GOT3 (cell line): ENCODE data around the gene ASGR2.
"Not testable (repeated sequence)": the region's sequence is repeated elsewhere in the genome, so short reads cannot be mapped to it uniquely, and the experiment has no call there.

Source experiments
- DNase-seq: peaks from one replicate; lab custom pipeline; 2025; ENCODE audit warnings: mixed read lengths; lab: John Stamatoyannopoulos, UW

ASGR2 gene

DNA sequence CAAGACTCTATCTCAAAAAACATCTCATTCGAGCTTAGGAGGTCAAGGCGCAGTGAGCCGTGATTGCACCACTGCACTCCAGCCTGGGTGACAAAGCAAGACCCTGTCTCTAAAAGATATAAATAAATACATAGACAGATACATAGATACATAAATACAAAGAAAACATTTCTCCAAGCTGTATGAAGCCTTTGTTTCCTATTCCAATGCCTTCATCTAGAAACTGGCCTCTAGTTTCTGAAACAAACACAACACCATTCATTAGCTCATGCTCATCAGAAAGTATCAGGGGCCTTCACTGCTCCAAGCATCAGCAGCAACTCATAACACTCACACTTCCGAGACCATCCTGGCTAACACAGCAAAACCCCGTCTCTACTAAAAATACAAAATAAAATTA lies 10.3 kb upstream of the ASGR2 start:
- DNase-seq = no peak

DNA sequence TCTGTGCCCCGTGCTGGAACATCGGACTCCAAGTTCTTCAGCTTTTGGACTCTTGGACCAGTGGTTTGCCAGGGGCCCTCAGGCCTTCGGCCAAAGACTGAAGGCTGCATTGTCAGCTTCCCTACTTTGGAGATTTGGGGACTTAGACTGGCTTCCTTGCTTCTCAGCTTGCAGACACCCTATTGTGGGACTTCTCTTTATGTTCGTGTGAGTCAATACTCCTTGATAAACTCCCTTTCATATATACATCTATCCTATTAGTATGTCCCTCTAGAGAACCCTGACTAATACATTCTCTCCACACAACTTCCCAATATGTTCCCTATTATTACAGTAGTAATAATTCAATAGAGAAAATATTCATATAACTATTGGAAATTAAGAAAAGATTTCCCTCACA lies 9.2 kb upstream of the ASGR2 start:
- DNase-seq = no peak

GRCh38 chr17:7122381-7122780 lies 7.8 kb upstream of the ASGR2 start:
- no peak for DNase-seq

- not testable (repeated sequence) for DNase-seq
Measured at GRCh38 chr17:7120635-7121034, 6.0 kb upstream of the ASGR2 start.

DNA sequence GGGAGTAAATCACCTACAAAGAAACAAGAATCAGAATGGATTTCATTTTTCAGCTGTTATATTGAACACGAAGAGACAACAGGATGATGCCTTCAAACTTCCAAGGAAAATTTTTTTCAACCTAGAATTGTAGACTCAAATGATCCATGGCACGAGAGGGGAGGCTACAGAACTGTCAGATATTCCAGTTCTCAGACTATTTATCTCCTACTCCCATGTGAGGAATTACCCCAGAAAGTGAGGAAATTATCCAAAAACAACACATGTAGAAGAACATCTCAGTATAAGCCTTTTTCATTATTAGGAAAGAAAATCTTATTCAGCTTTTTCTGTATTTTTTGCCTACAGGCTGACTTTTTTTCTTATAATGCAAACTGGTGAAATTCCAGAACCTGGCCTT lies 5.5 kb upstream of the ASGR2 start:
- DNase-seq = no peak

DNA sequence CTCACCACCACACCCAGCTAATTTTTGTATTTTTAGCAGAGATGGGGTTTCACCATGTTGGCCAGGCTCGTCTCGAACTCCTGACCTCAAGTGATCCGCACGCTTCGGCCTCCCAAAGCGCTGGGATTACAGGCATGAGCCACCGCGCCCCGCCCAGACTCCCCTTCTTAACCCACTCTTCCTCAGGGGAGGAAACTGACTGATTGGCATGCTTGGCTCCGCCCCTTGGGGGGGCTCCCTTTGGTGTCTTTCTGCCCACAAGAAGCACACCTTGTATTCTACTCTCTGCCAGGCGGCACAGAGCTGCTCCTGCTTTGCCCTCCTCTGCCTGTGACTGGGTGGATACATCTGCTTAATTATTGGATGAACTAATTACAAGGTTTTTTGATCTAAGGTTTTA lies 4.7 kb upstream of the ASGR2 start:
- no peak for DNase-seq

DNA sequence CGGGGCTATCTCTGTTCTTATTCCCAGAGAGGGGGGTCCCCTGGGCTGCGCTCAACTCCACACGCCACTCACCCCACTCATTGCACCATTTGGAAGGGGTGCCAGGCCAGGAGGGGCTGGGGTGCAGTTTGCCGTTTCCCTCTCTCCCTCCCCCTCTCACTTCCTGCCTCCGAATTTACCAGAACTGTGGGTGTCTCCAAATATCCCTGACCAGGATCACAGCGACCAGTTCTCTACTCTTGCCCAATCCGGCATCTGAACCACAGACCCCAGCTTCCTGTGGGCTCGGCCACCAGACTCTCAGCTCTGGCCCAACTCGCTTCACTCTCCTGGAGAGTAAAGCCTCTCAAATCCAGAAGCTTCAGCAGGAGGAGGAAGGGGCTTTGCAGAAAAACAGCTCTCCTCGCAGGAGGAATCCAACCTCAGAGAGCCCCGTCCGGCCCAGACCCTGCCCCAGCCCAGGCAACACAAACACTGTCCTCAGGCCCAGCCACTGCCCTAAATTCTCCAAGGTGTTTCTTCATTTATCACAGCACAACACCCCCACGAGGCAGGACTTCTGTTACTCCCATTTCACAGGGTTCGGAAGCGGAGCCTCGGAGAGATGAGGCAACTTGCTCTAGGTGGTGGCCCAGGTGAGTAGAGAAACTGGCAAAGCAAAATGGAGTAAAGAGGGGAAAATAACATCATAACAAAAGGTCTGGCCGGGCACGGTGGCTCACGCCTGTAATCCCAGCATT lies 423 bp upstream of the ASGR2 start:
- no peak for DNase-seq

DNA sequence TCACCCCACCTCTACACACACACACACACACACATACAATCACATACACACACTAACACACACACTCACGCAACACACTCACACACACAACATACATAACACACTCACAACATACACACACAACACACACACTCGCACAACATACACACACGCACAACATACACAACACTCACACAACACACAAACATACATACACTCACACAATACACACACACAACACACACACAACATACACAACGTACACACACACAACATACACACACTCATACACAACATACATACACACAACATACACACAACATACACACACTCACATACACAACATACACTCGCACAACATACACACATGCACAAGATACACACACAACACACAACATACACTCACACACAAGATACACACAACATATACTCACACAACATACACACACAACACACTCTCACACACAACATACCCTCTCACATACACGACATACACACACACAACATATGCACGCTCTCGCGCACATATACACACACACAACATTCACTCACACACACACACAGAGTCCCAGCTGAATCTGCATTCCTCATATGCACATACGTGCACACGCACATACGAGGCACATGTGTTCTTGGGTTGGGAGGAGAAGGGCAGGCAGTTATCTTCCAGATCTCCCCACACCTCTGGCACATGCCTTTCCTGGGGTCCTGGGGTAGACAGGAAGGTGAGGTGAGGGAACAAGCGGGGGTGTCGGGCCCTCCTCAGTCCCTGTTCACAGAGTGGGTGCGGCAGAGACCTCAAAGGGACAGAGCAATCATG lies 1.1 kb downstream of the ASGR2 start:
- no peak for DNase-seq

GRCh38 chr17:7112510-7113108 lies 2.0 kb downstream of the ASGR2 start:
- no peak for DNase-seq

DNA sequence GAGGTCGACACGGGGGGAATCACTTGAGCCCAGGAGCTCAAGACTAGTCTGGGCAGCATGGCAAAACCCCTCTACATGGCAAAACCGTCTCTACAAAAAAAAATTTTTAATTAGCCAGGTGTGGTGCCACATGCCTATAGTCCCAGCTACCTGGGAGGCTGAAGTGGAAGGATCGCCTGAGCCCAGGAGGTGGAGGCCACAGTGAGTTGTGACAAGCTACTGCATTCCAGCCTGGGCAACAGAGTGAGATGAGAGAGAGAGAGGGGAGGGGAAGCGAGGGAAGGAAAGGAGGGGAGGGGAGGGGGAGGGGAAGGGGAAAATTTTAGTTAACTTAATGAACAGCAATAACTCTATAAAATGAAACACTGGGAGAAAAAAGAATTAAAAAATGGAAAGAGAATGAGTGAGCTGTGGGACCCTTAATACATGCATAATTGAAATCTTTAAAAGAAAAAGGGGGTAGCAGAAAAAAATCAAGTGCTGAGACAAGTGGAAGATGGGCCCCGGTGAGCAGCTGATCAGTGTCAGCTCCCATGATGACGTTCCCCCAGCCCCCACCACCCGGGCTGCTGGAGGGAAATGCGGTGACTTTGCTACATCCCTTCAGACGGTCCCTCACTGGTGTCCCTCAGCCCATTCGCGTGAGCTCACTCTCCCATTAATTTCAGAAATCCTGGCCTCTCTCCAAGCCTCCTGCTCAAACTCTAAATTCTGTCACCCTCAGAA lies 2.7 kb downstream of the ASGR2 start:
- no peak for DNase-seq

GRCh38 chr17:7110617-7111306 lies 3.9 kb downstream of the ASGR2 start:
- no peak for DNase-seq

DNA sequence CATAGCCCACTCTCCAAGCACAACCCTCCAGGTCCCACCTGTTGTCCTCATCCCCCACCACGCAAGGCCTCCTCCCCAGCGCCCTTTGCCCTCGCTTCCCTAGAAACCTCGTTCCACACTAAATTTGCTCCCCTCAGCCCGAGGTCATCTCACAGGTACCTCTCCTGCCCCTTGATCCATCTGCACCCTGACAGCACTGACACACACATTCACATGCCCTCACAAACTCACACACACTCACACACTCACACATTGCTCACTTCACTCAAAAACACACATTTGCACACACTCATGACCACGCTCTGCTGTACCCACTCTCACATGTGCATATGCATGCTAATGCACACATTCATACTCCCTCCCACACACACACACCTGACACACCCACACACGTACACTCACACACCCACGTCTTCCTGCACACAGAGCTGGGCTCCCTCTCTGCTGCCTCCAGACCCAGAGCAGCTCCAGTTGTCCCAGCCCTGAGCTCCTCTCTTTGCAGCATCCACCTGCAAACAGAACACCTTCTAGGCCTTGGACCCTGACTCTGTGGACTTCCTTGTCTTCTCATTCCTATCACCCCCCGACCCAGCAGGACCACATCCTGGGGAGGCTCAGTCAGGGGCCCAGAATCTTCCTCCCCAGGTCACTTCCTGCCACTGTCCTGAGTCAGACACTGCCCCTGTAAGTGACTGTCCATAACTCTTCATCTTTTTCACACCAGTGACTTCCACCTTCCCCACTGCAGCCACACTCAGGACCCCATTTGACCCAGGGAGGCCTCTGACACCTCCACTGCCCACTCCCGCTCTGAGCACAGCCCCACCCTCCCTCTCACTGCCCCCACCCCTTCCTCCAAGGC lies 4.9 kb downstream of the ASGR2 start:
- no peak for DNase-seq

DNA sequence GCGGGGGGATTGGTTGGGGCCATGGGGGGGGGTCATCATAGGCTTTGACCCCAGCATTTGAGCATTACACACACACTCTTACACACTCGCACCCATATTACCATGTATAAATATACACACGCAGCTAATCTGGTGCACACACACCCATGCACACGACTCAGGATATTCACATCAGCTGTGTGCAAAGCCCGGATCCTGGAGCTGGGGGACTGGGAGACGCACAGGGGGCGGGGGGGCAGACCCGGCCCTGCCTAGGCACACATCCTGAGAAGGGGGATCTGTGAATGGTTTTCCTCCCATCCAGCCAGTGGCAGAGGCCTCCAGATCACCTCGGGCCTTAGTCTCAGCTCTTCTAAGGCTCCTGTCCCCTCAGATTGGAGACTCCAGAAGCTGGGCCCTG lies 5.6 kb downstream of the ASGR2 start:
- DNase-seq = no peak

DNA sequence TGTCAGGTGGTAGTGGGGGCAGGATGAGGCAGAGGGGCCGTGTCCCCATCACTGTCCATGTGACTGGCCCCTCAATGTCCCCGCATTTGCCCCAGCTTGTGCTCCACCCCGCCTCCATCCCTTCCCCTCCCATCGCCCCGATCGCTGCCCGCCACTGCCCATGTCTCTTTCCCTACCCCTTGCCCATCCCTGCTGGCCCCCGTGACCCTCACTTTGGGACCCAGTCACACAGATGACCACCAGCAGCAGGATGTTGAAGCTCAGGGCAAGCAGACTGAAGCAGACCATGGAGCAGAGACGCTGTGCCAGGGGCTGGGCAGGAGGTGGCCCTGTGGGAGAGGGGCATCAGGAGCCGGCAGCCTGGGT lies 6.1 kb downstream of the ASGR2 start:
- no peak for DNase-seq

GRCh38 chr17:7107795-7108559 lies 6.6 kb downstream of the ASGR2 start:
- DNase-seq = no peak

GRCh38 chr17:7107012-7107754 lies 7.4 kb downstream of the ASGR2 start:
- DNase-seq = no peak

DNA sequence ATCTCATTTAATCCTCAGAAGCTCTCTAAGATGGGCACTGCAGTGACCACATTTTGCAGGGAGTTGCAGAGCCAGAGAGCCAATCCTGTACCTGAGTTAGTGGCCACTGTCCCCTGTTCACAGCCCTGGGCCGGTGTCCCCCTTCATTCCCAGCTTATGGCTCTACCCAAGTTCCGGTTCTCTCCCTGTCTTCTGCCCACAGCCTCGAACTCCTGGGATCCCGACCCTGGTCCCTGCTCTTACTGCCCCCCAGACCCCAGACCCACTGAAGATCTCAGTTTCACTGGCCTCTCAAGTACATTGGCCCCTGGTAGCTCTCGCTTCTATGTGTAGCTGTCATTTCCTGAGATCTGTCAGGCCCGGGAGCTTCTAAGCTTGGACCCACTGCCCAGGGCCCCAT lies 12.2 kb downstream of the ASGR2 start:
- DNase-seq = no peak

DNA sequence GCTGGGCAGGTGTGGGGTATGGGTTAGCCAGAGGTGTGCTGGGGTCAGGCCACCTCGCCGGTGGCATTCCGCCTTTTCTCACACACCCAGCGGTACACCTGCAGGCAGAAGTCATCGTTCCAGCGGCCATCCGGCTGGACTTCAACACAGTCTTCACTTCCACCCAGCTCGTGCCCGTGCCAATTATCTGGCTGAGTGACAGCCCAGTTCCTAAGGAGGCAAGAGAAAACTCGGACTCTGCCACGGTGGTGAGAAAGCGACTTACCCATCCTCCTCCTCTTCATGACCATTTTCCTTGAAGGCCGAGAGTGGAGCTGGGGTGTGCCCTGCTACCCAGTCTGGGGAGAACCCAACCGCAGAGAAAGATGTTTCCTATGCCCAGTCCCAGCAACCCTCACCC lies 13.1 kb downstream of the ASGR2 start:
- no peak for DNase-seq

DNA sequence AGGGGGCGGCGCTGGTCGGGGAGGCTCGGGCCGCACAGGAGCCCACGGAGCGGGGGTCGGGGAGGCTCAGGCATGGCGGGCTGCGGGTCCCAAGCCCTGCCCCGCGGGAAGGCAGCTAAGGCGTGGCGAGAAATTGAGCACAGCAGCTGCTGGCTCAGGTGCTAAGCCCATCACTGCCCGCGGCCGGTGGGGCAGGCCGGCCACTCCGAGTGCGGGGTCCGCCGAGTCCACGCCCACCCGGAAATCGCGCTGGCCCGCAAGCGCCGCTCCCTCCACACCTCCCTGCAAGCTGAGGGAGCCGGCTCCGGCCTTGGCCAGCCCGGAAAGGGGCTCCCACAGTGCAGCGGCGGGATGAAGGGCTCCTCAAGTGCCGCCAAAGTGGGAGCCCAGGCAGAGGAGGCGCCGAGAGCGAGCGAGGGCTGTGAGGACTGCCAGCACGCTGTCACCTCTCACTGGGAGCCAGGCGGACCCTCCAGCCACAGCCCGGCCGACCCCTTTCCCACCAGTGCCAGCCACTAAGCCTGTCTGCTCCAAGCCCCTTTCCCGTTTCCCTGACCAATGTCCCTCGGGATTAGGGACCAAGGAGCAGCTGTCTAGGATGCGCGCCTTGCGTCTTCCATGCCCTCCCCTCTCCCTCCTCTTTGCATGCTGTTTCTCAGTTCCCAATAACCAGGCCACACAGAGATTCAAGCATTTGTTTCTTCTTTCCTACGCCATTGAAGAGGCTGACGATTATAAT lies 13.8 kb downstream of the ASGR2 start:
- not testable (repeated sequence) for DNase-seq
